ENCODE measurements around the gene GMEB2. TPM values are rescaled to one million over a fixed set of nuclear protein-coding genes. Genes with fewer than 3 reads are reported as not detected.

The GMEB2 gene
- total RNA-seq, 1 experiment from 2014 or later = 15.0 TPM

GRCh38 chr20:63590218-63591146 is 36.4 kb downstream of the GMEB2 start:
- DNase-seq (ENCODE audit: low spot score) = no peak

- no peak for DNase-seq (ENCODE audit: low spot score)
These were observed 37.4 kb downstream of the GMEB2 start for GRCh38 chr20:63589261-63590217.

DNA sequence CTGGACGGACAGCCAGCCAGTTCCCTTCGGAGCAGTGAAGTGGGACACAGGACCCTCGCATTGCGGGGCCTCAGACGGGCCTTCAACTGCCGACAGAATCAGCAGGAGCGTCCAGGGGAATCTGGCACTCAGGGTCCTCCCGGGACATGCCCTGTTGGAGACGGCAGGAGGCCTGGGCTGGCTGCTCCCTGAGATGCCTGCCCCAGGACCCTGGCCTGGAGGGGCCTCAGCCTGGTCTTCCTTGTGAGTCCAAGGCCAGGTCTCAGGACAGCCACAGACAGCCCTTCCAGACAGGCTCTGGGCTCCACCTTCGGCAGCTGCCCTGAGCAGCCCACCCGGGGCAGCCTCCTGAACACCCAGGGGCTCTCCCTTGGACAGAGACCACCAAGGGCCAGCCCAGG is 38.3 kb downstream of the GMEB2 start:
- DNase-seq (ENCODE audit: low spot score) = no peak

- DNase-seq (ENCODE audit: low spot score) = no peak
These were observed 38.9 kb downstream of the GMEB2 start for GRCh38 chr20:63587776-63588591.

DNA sequence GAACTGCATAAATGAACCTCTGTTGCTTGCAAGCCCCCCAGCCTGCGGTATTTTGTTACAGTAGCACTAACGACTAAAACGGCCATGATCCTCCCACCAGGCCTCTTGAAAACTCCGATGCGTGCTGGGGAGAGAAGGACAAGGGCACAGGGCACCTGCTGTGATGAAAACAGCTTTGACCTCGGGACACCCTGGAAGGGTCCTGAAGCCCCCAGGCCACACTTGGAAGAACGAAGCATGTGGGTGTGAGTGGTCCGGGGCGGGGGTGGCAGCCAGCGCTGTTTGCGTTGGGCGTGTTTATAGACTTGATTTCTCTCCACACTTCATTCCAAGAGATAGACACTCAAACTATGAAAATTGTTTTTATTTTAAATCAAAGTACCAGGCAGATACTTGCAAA is 39.6 kb downstream of the GMEB2 start:
- DNase-seq (ENCODE audit: low spot score) = no peak

GRCh38 chr20:63586797-63587196 is 40.1 kb downstream of the GMEB2 start:
- DNase-seq (ENCODE audit: low spot score) = no peak

GRCh38 chr20:63585616-63586565 is 41.0 kb downstream of the GMEB2 start:
- no peak for DNase-seq (ENCODE audit: low spot score)

DNA sequence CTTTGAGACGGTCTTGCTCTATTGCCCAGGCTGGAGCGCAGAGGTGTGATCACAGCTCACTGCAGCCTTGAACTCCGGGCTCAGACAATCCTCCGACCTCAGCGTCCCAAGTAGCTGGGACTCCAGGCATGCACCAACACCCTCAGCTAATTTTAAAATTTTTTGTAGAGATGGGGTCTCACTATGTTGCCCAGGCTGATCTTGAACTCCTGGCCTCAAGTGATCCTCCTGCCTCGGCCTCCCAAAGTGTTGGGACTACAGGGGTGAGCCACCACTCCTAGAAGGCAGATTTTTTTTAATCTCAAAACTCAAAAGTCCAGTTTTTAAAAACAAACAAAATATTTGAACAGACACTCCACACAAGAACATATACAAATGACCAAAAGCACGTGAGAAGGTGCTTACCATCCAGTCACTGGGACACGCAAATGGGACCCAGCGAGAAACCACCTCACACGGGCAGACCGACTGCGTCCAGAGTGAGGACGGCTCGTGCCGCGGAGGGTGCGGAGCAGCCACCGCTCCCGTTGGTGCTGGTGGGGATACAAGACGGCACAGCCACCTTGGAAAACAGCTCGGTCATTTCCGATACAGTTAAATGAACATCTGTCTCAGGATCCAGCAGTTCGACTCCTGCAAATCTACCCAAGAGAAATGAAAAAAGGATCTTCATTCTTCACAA is 44.4 kb downstream of the GMEB2 start:
- DNase-seq (ENCODE audit: low spot score) = no peak

DNA sequence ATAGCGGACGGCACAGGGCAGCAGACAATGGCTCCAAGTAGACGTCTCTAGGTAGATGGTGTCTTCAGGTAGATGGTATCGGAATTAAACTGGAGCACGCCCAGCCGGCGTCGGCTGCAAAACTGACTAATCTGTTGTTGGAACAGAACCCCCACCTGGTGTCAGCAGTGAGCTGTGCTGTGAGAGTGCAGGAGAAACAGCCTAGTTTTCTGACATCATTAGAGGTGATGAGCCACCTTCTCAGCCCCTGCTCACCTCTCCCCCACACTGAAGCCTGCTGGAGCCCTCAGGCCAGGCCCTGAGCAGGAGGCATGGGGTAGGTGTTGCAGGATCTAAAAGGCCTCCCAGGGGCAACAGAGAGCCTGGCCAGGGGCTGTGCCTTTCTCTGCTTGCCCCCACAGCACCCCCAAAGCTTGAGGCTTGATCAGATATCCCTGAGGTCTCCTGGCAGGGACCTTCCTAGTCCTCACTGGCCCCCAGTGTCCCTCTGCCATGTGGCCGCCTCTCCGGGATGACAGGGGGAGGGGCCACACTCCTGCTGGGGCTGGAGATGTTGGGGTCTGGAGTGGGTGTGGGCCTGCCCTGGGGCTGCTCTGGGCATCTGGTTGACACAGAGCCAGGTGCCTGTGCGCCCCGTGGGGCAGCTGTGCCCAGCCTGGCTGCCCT is 46.0 kb downstream of the GMEB2 start:
- DNase-seq (ENCODE audit: low spot score) = peak; percentile 53

DNA sequence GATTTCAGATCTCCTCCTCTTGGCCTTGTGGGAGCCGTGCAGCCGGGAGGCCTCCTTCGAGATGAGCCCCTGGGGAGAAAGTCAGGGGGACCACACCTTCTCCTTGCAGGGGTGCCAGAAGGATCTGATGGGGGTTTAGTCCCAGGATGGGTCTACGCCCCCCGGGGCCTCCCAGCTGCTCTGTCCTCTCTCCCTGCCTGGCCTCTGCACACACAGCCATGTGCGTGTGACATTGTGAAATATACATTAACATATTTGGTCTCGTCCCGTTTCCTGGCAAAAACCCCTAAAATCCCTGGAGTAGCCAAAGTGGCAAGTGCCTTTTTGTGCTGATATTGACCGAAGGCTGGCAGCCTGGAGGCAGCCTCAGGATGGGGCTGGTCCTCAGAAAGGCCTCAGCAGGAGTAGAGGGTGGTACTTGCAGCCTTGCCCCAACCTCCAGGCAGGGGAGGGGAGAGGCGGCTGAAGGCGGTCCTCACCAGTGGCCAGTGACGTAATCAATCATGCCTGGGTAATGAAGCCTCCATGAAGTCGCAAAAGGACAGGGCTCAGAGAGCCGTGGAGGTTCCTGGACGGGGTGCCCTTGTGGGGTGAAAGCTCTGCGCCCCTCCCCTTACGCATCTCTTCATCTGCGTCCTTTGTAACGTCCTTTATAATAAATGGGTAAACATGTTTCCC is 47.7 kb downstream of the GMEB2 start:
- DNase-seq (ENCODE audit: low spot score) = no peak

DNA sequence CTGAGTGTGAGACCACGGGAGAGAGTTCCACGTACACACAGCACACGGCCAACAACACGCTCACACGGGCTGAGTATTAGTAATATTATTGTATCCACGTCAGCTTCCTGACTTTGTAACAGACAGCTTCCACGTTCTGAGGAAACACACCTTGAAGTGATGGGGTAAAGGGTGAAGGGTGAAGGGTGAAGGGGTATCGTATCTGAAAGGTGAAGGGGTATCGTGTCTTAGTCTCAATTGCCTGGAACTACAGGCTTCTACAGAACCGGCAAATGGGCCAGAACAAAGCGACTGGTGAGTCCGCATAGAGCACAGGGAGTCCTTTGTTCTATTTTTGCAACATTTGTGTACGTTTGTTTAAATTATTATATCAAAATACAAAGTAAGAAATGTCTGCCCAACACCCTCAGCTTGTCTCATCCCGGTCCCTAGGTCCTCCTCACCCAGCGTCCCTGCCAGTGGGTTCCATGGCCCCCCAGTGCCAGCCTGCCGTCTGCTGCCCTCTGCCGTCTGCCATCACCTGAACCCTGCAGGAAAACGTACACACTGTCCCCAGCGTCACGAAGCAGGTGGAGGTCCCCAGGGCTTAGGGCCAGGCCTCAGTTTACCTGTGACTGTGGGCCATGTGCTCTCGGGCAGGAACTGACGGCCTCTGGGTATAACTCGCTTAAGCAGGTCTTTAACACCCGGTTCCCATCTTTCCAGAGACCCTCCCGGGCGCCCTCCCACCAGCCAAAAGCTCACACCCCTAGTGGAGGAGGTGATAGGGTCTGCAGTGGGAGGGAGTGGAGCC is 48.5 kb downstream of the GMEB2 start:
- no peak for DNase-seq (ENCODE audit: low spot score)

- no peak for DNase-seq (ENCODE audit: low spot score)
These were observed 49.5 kb downstream of the GMEB2 start for GRCh38 chr20:63577317-63577894.

DNA sequence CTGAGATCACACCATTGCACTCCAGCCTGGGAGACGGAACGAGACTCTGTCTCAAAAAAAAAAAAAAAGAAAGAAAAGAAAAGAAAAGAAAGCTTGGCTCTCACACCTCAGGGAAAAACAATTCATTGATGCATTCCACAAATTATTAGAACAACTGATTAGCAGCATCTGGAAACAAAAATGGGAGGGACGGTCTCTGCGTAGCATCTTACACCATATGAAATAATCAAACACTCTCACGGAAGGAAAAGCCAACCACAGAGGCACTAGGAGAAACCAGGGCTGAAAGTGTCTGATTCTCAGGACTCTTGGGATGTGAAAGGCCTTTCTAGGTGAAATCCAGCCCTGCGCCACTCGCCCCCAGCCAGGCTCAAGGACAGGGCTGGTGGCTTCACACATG is 50.6 kb downstream of the GMEB2 start:
- no peak for DNase-seq (ENCODE audit: low spot score)

DNA sequence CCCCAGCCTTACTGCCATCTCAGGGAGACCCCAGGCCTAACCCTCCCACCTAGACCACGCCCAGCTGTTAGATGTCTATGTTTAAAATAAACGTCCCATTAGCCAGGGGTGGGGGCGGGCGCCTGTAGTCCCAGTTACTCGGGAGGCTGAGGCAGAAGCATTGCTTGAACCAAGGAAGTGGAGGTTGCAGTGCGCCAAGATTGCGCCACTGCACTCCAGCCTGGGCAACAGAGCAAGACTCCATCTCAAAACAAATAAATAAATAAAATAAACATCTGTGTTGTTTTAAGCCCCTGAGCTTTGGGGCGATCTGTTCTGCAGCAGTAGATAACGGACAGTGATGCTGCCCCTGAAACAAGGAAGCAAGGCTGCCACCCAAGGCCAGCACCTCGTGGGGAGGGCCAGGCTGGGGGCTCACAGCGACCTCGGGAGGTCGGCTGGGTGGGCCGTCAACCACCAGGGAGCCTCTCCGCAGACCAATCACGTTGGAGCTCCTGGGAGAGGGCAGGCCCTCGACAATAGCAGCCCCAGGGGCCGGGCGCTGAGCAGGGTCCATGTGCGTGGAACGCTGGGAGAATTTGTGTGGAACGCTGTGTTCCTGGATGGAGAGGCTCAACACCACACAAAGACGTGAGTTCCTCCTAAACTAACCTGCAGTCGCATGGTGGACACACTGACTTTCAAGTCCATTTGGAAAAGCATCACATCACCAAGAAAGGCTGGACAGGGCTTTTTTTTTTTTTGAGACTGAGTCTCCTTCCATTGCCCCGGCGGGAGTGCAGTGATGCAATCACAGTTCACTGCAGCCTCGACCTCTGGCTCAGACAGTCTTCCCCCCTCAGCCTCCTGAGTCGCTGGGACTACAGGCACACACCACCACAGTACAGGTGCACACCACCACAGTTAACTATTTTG is 51.8 kb downstream of the GMEB2 start:
- no peak for DNase-seq (ENCODE audit: low spot score)

DNA sequence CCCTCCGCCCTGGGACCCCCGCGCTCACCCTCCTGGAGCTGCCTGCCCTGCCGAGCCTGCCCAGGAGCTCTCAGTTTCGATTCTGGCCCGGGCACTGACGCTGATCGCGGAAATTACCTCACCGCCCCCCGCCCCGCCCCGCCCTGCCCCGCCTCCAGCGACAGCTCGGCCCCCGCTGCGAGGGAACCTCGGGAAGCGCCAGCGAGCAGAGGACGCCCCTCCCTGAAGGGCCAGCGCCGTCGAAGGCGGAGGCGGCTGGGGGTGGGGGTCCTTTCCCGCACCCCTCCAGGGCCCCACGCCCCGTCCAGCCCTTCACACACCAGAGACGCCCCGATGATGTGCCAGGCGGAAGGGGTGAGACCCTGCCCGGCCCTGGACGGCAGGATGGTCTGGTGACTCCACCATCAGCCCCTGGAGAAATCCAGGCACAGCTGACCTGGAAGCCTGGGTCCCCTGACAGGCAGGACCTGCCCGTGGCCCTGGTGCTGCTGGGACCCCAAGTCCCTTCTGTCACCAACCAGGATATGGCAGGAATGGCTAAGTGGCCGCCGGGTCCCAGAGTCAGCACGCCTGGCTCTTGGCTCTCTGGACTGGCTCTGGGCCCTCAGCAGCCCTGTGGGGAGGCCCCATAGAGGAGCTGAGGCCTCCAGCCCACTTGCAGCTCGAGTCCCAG is 52.6 kb downstream of the GMEB2 start, which contains the start of gene HELZ2:
TSS of gene HELZ2 (minus strand) at position 84 of the 673 bp plus-strand sequence. CDS start 1,854 bp downstream, outside the sequence.
- DNase-seq (ENCODE audit: low spot score) = peak; percentile 63

Data from A172 (cell line).